ENCODE results near the gene PRXL2A. TPM values are rescaled to one million over a fixed set of nuclear protein-coding genes. Genes with fewer than 3 reads are reported as not detected.

PRXL2A gene
- polyA plus RNA-seq, 1 of the 3 experiments (the other 2 are of a cell fraction): 15.6 TPM

- POLR2A ChIA-PET: no interaction called here
- peak; percentile 59 for DNase-seq
- H3F3A ChIP-seq (replicated peaks; ENCODE audit: insufficient read depth): peaks cover 8% of the 10 kb centered on the region
- peak overlapping the region; percentile 38 to 52 for H3K27ac ChIP-seq (ENCODE audit: low read depth in 2 of 2, low read length in 1 of 2)
- H2AFZ ChIP-seq (ENCODE audit: low read depth): no peak overlapping the region
- no peaks in the 10 kb centered on the region for H3K36me3 ChIP-seq (replicated peaks in 1 of 2; ENCODE audit: control insufficient read depth in 1 of 2, insufficient read depth in 2 of 2, low read length in 1 of 2)
- H3K79me2 ChIP-seq (ENCODE audit: insufficient read depth): peaks cover 100% of the 10 kb centered on the region
- TF ChIP-seq JUND (IDR thresholded peaks at IDR 0.05) (peak; percentile 58), FOSL2 (IDR thresholded peaks at IDR 0.05; ENCODE audit: borderline replicate concordance, low read depth) (peak; percentile 63; the same call in 1 of the 2 replicates), TCF12 (IDR thresholded peaks at IDR 0.05) (0 out of 2 replicates have a peak, but pooled peaks have one; percentile 13), RCOR1 (IDR thresholded peaks at IDR 0.05; ENCODE audit: low read length) (peak; percentile 34; the same call in 1 of the 2 replicates)
- TF ChIP-seq, protein P1, sequence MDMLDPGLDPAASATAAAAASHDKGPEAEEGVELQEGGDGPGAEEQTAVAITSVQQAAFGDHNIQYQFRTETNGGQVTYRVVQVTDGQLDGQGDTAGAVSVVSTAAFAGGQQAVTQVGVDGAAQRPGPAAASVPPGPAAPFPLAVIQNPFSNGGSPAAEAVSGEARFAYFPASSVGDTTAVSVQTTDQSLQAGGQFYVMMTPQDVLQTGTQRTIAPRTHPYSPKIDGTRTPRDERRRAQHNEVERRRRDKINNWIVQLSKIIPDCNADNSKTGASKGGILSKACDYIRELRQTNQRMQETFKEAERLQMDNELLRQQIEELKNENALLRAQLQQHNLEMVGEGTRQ (IDR thresholded peaks at IDR 0.05; ENCODE audit: borderline replicate concordance, low read depth, low read length): no peak
- H3K4me2 ChIP-seq: peak overlapping the region; percentile 64
- peaks cover 99% of the 10 kb centered on the region for H4K20me1 ChIP-seq (ENCODE audit: insufficient read depth)
- CTCF ChIA-PET: interaction anchor here (0.6 to 35.3 kb wide), 9 partner anchors 15 to 239 kb away, joined by 3 to 602 read pairs (median 4); no protein-coding TSS in a partner anchor
- H3K9me2 ChIP-seq: no peaks in the 10 kb centered on the region
- no peak overlapping the region for H3K4me3 ChIP-seq (ENCODE audit: low read depth in 2 of 2, low read length in 1 of 2)
- no peak overlapping the region for H3K9ac ChIP-seq
- WGBS (ENCODE audit: low lambda C conversion rate): 38% methylated on average over 5 of the region's 5 CpGs
- H3K4me1 ChIP-seq (ENCODE audit: control insufficient read depth in 1 of 2, insufficient read depth in 2 of 2, low read depth in 1 of 2, low read length in 1 of 2): peaks cover 75 to 84% of the 10 kb centered on the region in 2 experiments
- no peaks in the 10 kb centered on the region for H3K27me3 ChIP-seq (ENCODE audit: insufficient read depth)
- H3K9me3 ChIP-seq: no peaks in the 10 kb centered on the region
Observed at GRCh38 chr10:80462981-80463741, 54.8 kb downstream of the PRXL2A start.

GRCh38 chr10:80463868-80464267 is 55.5 kb downstream of the PRXL2A start:
- no peaks in the 10 kb centered on the region for H3K9me2 ChIP-seq
- H3K4me2 ChIP-seq: peak overlapping the region; percentile 64; the same call in 1 of the 2 replicates
- H3K4me1 ChIP-seq (ENCODE audit: control insufficient read depth in 1 of 2, insufficient read depth in 2 of 2, low read depth in 1 of 2, low read length in 1 of 2): peaks cover 70 to 77% of the 10 kb centered on the region in 2 experiments
- no peaks in the 10 kb centered on the region for H3K27me3 ChIP-seq (ENCODE audit: insufficient read depth)
- H3K79me2 ChIP-seq (ENCODE audit: insufficient read depth): peaks cover 100% of the 10 kb centered on the region
- whole genome bisulfite sequencing (ENCODE audit: low lambda C conversion rate): 94% methylated on average over 8 of the region's 10 CpGs
- peak overlapping the region; percentile 38 to 52; a peak in 3 of 4 replicates for H3K27ac ChIP-seq (ENCODE audit: low read depth in 2 of 2, low read length in 1 of 2)
- H4K20me1 ChIP-seq (ENCODE audit: insufficient read depth): peaks cover 99% of the 10 kb centered on the region
- H3K36me3 ChIP-seq (replicated peaks in 1 of 2; ENCODE audit: control insufficient read depth in 1 of 2, insufficient read depth in 2 of 2, low read length in 1 of 2): no peaks in the 10 kb centered on the region
- no peak overlapping the region for H3K9ac ChIP-seq
- H3K4me3 ChIP-seq (ENCODE audit: low read depth in 2 of 2, low read length in 1 of 2): no peak overlapping the region
- H3F3A ChIP-seq (replicated peaks; ENCODE audit: insufficient read depth): peaks cover 5% of the 10 kb centered on the region
- no peaks in the 10 kb centered on the region for H3K9me3 ChIP-seq
- ChIA-PET POLR2A (interaction anchor here (1.2 kb wide), 1 partner anchor 10 kb away, joined by 5 read pairs; no protein-coding TSS in a partner anchor), CTCF (interaction anchor here (0.6 to 35.3 kb wide), 4 partner anchors 19 to 239 kb away, joined by 3 to 602 read pairs (median 20); no protein-coding TSS in a partner anchor)
- TF ChIP-seq NRF1 (IDR thresholded peaks at IDR 0.05; ENCODE audit: low read depth, low read length) (no peak), IRF3 (IDR thresholded peaks at IDR 0.05; ENCODE audit: low read depth, low read length) (no peak), NFIC (IDR thresholded peaks at IDR 0.05; ENCODE audit: borderline replicate concordance) (no peak), MAX (IDR thresholded peaks at IDR 0.05; ENCODE audit: low read depth) (no peak), MEF2A (IDR thresholded peaks at IDR 0.05; ENCODE audit: borderline replicate concordance, low read depth) (no peak), ELF1 (IDR thresholded peaks at IDR 0.05) (no peak), SMC3 (IDR thresholded peaks at IDR 0.05; ENCODE audit: low read depth, low read length) (no peak), USF1 (IDR thresholded peaks at IDR 0.05; ENCODE audit: borderline replicate concordance, low read depth) (no peak), RCOR1 (IDR thresholded peaks at IDR 0.05; ENCODE audit: low read length) (no peak), EP300 (IDR thresholded peaks at IDR 0.05; ENCODE audit: borderline replicate concordance in 1 of 2, low read depth in 1 of 2, low read length in 1 of 2) (no peak), RFX5 (IDR thresholded peaks at IDR 0.05; ENCODE audit: low read length) (no peak), TCF12 (IDR thresholded peaks at IDR 0.05) (no peak)
- no peak overlapping the region for H2AFZ ChIP-seq (ENCODE audit: low read depth)
- no peak for DNase-seq

All from SK-N-SH (cell line).